HepG2 (cell line): ENCODE measurements around the gene HIGD1C. TPM values are rescaled to one million over a fixed set of nuclear protein-coding genes. Genes with fewer than 3 reads are reported as not detected.

Source experiments
- DR1 ChIP-seq: sonication (generic); formaldehyde crosslinking; IDR thresholded peaks from 2 replicates; pipeline ENCODE4 v1.8.0; 2021; ENCODE audit warnings: mild to moderate bottlenecking, missing genetic modification reagents, inconsistent platforms
- ELF1 ChIP-seq: sonication (generic); formaldehyde crosslinking; IDR thresholded peaks from 2 replicates; pipeline ENCODE4 v1.4.0; 2020; ENCODE audit warnings: missing genetic modification reagents
- FOXA3 ChIP-seq: IDR thresholded peaks from 2 replicates; pipeline ENCODE4 v1.6.1; 2016; ENCODE audit warnings: missing genetic modification reagents, missing compliant biosample characterization
- FOXK2 ChIP-seq: fragments of 450-650 bp; IDR thresholded peaks from 2 replicates; pipeline ENCODE4 v1.6.1; 2016
- GABPA ChIP-seq, 2 experiments: IDR thresholded peaks; 2 replicates each; pipeline ENCODE4 v1.6.1; 2011 to 2016; ENCODE audit warnings: low read depth in 2 of 2, low read length in 1 of 2, missing biosample characterization in 1 of 2, missing genetic modification characterization in 1 of 2
- GTF2F1 ChIP-seq: fragments of 150-350 bp; IDR thresholded peaks from 2 replicates; pipeline ENCODE4 v1.6.1; 2014; ENCODE audit warnings: low read length
- KLF16 ChIP-seq, 2 experiments: sonication (generic) in 1 of 2; formaldehyde crosslinking in 1 of 2; IDR thresholded peaks; 2 replicates each; pipeline versions ENCODE4 v1.6.1 to v1.8.0; 2016 to 2023; ENCODE audit warnings: missing genetic modification reagents in 2 of 2, missing compliant biosample characterization in 1 of 2
- MIXL1 ChIP-seq: IDR thresholded peaks from 2 replicates; pipeline ENCODE4 v1.6.1; 2016
- NCOR1 ChIP-seq: fragments of 200-600 bp; sonication (generic); IDR thresholded peaks from 2 replicates; pipeline ENCODE4 v1.7.0; 2017; ENCODE audit warnings: antibody characterized with exemption, low read length, borderline replicate concordance
- POLR2AphosphoS5 ChIP-seq: IDR thresholded peaks from 2 replicates; pipeline ENCODE4 v1.6.1; 2012; ENCODE audit warnings: low read depth, low read length
- TOPORS ChIP-seq: sonication (generic); formaldehyde crosslinking; IDR thresholded peaks from 2 replicates; pipeline ENCODE4 v1.8.0; 2023; ENCODE audit warnings: mild to moderate bottlenecking, missing genetic modification reagents
- U2AF1 ChIP-seq: fragments of 200-400 bp; formaldehyde crosslinking; optimal IDR thresholded peaks from 2 replicates; pipeline ENCODE3; 2017; ENCODE audit warnings: mild to moderate bottlenecking, low read depth, low read length
- ZFP91 ChIP-seq: sonication (generic); formaldehyde crosslinking; IDR thresholded peaks from 2 replicates; pipeline ENCODE4 v1.9.0; 2022; ENCODE audit warnings: missing genetic modification reagents, mild to moderate bottlenecking, borderline replicate concordance
- ZNF343 ChIP-seq: sonication (generic); formaldehyde crosslinking; IDR thresholded peaks from 2 replicates; pipeline ENCODE4 v1.4.0; 2020; ENCODE audit warnings: mild to moderate bottlenecking, missing genetic modification reagents
- ZNF367 ChIP-seq: sonication (generic); formaldehyde crosslinking; IDR thresholded peaks from 2 replicates; pipeline ENCODE4 v1.4.0; 2020; ENCODE audit warnings: missing genetic modification reagents, borderline replicate concordance
- polyA plus RNA-seq, 8 experiments: library from polyadenylated mRNA; depleted of rRNA in 3 of 8; stranded (reverse) in 7 of 8; unstranded in 1 of 8; fragments of >200 nt; fragmentation: Illumina TruSeq in 4 of 8; extraction: Trizol in 4 of 8; gene quantifications; 2 replicates each; pipeline versions ENCODE4 v1.2.1 to v1.2.3, GENCODE V29; 2011 to 2016; ENCODE audit warnings: low read depth in 4 of 8, missing spikeins in 1 of 8, mixed read lengths in 1 of 8; ENCODE audit not compliant: insufficient read depth in 1 of 8
- total RNA-seq, 5 experiments: library from RNA; depleted of rRNA; stranded (reverse); fragments of >200 nt; fragmentation: Illumina TruSeq; extraction: Trizol; gene quantifications; 2 replicates each; pipeline ENCODE4 v1.2.3, GENCODE V29; 2016; ENCODE audit warnings: low read depth in 1 of 5
- TF ChIP-seq, protein P1 (sequence below): sonication (generic); formaldehyde crosslinking; IDR thresholded peaks from 2 replicates; pipeline ENCODE4 v1.5.1; 2020; ENCODE audit warnings: missing genetic modification reagents, mild to moderate bottlenecking, borderline replicate concordance
- TF ChIP-seq, protein P2 (sequence below): IDR thresholded peaks from 2 replicates; pipeline ENCODE4 v1.6.1; 2016; ENCODE audit warnings: low read depth, missing genetic modification reagents, missing compliant biosample characterization
- TF ChIP-seq, protein P3 (sequence below): sonication (generic); formaldehyde crosslinking; IDR thresholded peaks from 2 replicates; pipeline ENCODE4 v1.4.0; 2020; ENCODE audit warnings: missing genetic modification reagents, borderline replicate concordance

The HIGD1C gene
- total and polyA plus RNA-seq, 2 of the 13 experiments (the other 11 are each of a cell fraction or from before 2014, with no cell fraction given): not detected

- TF ChIP-seq, protein P1, sequence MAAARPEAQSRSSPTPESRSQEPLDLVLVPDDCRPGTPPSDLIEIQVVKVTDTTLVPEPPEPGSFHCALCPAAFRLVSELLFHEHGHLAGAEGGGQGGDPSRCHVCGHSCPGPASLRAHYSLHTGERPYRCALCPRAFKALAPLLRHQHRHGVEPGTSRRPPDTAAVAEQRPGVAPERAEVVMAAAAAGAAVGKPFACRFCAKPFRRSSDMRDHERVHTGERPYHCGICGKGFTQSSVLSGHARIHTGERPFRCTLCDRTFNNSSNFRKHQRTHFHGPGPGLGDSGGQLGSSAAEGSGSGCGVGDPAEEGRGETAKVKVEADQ (CRISPR knock-in tag): no peak
- peak in 1 of 2 experiments; percentile 51; a peak in 1 of 4 replicates for TF ChIP-seq KLF16 (CRISPR knock-in tag; IDR thresholded peaks at IDR 0.05)
- TF ChIP-seq ELF1 (CRISPR knock-in tag): no peak
- TF ChIP-seq POLR2AphosphoS5: no peak
- TF ChIP-seq U2AF1: no peak
- TF ChIP-seq TOPORS: no peak
- TF ChIP-seq NCOR1: no peak
- no peak for TF ChIP-seq GABPA (IDR thresholded peaks at IDR 0.05; ENCODE audit: low read depth, low read length)
- no peak for TF ChIP-seq GABPA (CRISPR knock-in tag; IDR thresholded peaks at IDR 0.05; ENCODE audit: low read depth)
- TF ChIP-seq ZNF367 (CRISPR knock-in tag): no peak
- TF ChIP-seq, protein P2, sequence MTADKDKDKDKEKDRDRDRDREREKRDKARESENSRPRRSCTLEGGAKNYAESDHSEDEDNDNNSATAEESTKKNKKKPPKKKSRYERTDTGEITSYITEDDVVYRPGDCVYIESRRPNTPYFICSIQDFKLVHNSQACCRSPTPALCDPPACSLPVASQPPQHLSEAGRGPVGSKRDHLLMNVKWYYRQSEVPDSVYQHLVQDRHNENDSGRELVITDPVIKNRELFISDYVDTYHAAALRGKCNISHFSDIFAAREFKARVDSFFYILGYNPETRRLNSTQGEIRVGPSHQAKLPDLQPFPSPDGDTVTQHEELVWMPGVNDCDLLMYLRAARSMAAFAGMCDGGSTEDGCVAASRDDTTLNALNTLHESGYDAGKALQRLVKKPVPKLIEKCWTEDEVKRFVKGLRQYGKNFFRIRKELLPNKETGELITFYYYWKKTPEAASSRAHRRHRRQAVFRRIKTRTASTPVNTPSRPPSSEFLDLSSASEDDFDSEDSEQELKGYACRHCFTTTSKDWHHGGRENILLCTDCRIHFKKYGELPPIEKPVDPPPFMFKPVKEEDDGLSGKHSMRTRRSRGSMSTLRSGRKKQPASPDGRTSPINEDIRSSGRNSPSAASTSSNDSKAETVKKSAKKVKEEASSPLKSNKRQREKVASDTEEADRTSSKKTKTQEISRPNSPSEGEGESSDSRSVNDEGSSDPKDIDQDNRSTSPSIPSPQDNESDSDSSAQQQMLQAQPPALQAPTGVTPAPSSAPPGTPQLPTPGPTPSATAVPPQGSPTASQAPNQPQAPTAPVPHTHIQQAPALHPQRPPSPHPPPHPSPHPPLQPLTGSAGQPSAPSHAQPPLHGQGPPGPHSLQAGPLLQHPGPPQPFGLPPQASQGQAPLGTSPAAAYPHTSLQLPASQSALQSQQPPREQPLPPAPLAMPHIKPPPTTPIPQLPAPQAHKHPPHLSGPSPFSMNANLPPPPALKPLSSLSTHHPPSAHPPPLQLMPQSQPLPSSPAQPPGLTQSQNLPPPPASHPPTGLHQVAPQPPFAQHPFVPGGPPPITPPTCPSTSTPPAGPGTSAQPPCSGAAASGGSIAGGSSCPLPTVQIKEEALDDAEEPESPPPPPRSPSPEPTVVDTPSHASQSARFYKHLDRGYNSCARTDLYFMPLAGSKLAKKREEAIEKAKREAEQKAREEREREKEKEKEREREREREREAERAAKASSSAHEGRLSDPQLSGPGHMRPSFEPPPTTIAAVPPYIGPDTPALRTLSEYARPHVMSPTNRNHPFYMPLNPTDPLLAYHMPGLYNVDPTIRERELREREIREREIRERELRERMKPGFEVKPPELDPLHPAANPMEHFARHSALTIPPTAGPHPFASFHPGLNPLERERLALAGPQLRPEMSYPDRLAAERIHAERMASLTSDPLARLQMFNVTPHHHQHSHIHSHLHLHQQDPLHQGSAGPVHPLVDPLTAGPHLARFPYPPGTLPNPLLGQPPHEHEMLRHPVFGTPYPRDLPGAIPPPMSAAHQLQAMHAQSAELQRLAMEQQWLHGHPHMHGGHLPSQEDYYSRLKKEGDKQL: no peak
- peak; percentile 36; the same call in 1 of the 2 replicates for TF ChIP-seq FOXA3 (CRISPR knock-in tag)
- TF ChIP-seq GTF2F1: no peak
- TF ChIP-seq MIXL1 (CRISPR knock-in tag): no peak; the same call in 1 of the 2 replicates
- TF ChIP-seq FOXK2: no peak
- TF ChIP-seq ZFP91: no peak
- TF ChIP-seq ZNF343 (CRISPR knock-in tag): no peak
- no peak for TF ChIP-seq DR1 (CRISPR knock-in tag)
- TF ChIP-seq, protein P3, sequence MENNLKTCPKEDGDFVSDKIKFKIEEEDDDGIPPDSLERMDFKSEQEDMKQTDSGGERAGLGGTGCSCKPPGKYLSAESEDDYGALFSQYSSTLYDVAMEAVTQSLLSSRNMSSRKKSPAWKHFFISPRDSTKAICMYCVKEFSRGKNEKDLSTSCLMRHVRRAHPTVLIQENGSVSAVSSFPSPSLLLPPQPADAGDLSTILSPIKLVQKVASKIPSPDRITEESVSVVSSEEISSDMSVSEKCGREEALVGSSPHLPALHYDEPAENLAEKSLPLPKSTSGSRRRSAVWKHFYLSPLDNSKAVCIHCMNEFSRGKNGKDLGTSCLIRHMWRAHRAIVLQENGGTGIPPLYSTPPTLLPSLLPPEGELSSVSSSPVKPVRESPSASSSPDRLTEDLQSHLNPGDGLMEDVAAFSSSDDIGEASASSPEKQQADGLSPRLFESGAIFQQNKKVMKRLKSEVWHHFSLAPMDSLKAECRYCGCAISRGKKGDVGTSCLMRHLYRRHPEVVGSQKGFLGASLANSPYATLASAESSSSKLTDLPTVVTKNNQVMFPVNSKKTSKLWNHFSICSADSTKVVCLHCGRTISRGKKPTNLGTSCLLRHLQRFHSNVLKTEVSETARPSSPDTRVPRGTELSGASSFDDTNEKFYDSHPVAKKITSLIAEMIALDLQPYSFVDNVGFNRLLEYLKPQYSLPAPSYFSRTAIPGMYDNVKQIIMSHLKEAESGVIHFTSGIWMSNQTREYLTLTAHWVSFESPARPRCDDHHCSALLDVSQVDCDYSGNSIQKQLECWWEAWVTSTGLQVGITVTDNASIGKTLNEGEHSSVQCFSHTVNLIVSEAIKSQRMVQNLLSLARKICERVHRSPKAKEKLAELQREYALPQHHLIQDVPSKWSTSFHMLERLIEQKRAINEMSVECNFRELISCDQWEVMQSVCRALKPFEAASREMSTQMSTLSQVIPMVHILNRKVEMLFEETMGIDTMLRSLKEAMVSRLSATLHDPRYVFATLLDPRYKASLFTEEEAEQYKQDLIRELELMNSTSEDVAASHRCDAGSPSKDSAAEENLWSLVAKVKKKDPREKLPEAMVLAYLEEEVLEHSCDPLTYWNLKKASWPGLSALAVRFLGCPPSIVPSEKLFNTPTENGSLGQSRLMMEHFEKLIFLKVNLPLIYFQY (CRISPR knock-in tag): no peak
Observed at GRCh38 chr12:50986966-50987737, 34.8 kb downstream of the HIGD1C start (continued).
